ENCODE data around the gene ETFA. TPM values are rescaled to one million over a fixed set of nuclear protein-coding genes. Genes with fewer than 3 reads are reported as not detected.
"Not testable (repeated sequence)": the region's sequence is repeated elsewhere in the genome, so short reads cannot be mapped to it uniquely, and the experiment has no call there.

Gene ETFA
- total RNA-seq, 1 experiment from 2014 or later: 236 TPM

DNA sequence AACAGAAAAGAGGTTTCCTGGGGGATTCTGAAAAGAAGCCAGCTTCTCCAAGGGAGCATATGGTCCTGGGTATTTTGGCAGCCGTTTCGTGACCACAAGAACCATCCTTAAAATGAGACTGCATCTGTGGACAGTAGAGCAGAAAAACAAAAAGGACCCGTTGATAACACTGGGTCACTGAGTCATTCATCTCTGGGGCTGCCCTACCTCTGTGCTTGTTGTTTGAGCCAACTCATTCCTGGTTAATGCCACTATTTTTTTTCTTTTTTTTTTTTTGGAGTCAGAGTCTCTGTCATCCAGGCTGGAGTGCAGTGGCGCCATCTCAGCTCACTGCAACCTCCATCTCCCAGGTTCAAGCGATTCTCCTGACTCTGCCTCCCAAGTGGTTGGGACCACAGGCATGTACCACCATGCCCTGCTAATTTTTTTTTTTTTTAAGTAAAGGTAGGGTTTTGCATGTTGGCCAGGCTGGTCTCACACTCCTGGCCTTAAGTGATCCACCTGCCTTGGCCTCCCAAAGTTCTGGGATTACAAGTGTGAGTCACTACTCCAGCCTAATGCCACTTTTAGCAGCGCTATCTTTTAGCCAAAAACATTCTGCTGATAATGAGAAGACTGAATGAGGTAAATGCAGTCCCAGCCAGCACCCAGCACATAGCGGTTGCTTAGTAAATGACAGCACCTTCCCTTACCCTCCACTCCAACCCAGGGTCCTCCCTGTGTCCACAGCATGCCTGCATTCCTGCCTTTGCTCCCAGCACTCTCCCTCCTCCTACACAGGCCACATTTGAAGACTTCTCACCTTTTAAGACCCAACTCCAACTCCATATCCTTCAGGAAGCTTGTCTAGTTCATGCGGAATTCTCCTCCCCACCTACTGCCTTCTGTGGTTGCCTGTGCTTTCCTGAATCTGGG is 16.2 kb upstream of the ETFA start:
- DNase-seq (ENCODE audit: low read depth): peak; percentile 97

DNA sequence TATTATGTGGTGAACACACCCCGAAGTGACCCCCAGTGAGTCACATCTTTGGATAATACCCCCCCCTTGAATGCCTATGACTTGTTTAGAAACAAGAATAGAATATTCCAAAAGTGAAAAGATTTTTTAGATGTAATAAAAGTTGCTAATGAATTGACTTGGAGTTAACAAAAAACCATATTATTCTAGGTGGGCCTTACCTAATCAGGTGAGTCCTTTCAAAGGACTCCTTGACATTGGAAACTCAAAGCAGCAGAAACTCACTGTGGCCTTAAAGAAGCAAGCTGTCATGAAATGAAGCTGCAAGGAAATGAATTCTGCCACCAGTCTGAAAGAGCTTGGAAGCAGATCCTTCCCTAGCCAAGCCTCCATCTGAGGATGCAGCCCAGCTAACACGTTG is 14.4 kb upstream of the ETFA start:
- no peak for DNase-seq (ENCODE audit: low read depth)

DNA sequence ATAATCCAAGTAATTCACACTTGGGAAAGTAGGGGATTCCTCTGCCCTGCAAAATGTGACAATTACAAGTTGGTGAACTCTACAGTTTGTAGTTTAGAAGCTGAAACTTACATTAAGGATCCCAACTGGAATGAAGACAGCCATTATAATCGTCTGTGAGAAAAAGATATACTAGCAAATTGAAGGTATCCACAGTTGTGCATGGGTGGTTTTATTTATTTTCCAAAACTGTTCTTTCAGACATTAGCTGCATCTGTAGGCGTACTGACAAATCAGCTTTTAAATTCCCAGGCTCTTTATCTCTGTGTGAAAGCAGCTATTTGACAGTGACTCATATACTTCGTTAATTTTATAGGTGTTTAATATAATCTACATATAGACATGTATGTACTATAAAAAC is 12.8 kb upstream of the ETFA start:
- DNase-seq (ENCODE audit: low read depth): no peak

DNA sequence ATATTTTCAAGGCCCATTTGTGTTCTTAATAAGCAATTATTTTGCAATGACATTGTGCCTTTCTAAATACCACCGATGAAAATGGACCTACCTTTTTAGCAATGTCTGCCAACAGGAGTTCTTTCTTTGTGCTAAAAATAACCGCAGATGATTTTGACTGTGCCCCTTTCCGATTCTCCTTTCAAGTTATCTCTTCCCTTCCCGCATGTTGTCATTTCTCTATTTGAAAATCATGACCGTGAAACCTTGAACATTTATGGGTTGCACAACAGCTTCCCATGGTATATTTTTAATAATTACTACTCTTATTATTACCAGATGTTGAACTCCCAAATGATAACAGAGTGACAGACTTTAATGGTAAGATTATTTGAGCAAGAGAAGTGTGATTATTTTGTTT is 10.3 kb upstream of the ETFA start:
- DNase-seq (ENCODE audit: low read depth): no peak

DNA sequence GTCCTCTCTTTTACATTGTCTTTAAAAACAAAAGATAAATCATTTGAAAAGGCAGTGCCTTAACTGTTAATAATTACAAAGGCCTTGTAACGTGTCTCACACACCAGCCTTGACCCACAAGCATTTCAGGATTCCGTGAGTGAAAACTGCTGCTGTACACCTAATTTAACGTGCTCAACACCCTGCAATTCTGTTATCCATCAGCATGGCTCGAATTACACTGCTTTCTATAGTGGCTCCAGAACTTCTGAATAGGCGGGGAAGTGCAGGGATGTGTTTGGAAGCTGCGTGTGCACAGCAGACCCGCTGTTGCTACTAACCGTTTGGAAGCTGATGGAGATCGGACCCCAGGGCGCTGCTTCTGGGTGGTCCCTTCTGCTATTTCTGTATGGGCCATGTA is 9.9 kb upstream of the ETFA start:
- no peak for DNase-seq (ENCODE audit: low read depth)

DNA sequence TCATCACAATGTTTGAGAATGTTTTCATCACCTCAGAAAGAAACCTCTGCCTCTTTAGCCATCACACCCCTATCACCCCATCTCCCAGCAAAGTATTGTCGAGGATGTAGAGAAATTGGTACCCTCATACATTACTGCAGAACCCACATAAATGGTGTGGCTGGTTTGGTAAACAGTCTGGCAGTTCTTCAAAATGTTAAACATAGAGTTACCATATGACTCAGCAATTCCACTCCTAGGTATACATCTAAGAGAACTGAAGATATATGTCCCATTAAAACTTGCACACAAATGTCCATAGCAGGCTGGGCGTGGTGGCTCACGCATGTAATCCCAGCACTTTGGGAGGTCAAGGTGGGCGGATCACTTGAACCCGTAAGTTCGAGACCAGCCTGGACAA is 8.7 kb upstream of the ETFA start:
- DNase-seq (ENCODE audit: low read depth): no peak

DNA sequence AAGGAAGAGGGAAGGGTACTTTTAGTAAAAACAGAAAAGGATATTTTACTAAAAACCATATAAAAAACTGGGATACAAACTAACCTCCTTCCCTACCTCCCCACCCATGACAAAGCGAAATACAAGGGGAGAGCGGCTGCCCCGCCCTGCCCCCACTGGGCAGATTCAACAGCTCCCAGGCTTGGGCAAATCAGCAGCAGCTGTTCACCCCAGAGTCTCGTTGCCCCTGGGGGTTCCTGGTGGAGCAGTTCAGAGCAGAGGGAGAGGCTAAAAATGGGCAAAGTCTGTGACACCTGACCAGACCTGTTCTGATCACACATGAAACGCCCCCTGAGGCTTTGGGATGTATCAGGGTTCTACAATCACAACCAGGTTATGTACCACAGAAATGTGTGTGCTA is 2.5 kb upstream of the ETFA start:
- DNase-seq (ENCODE audit: low read depth): no peak

DNA sequence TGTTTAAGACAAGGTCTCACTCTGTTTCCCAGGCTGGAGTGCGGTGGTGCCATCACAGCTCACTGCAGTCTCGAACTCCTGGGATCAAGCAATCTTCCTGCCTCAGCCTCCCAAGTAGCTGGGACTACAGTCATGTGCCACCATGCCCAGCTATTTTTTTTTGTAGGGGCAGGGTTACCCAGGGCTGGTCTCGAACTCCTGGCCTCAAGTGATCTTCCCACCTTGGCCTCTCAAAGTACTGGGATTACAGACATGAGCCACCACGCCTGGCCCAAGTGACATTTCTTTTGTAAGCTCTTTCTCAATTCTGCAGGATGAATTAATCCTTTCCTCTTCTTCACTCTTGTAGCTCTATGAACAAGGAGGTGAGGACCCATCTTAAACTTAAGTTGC is 1.9 kb upstream of the ETFA start:
- not testable (repeated sequence) for DNase-seq (ENCODE audit: low read depth)

DNA sequence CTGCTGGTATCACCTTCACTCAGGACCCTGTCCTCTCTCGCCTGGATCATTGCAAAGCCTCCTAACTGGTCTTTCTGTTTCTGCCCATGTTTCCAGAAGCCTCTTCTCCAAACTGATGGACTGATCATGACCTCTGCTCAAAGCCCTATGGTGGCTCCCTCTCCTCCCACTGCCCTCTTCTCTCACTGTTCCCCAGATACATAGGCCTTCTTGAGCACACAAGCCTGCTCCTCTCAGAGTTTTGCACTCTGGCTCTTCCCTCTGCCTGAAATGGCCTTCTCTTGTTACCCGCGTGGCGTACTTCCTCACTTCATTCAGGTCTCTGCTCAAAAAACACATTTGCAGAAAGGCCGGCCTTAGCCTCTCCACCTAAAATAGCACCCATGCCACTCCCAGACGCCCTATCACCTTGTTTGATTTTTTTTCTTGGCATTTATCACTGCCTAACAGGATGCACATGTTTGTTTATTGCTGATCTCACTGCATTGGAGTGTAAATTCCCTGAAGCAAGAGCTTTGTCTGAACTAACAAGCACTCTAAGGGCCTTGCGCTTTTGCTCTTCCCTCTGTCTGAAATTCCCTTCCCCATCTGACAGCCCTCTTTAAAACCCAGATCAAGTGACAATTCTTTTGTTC is 1.4 kb upstream of the ETFA start:
- peak; percentile 33 for DNase-seq (ENCODE audit: low read depth)

DNA sequence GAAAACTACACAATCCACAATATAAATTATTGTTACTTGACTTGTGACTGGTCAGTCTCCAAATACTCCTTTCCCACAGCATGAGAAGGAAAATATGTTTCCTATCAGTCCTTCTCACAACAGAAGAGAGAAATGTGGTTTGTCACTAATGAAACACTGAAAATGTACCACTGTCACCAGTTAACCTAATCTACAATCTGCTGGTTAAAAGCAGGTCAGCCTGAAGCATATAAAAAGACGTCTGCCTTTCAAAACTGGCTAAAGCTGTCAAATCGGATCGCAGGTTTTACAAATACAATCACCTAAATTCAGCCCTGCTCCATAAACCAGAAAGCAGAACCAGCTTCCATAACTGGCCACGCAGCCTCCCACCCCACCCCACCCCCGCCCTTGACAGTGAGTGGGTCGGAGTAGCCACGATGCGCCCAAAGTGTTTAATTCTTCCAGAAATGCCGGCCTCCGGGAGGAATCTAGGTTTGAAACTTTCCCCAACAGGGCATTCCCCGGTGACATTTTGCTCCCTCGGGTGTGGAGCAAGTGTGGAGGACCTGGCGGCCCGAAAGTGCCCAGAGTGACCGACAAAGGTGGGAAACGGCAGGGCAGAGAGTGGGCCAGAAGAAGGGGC is 682 bp downstream of the ETFA start:
- peak; percentile 21 for DNase-seq (ENCODE audit: low read depth)

DNA sequence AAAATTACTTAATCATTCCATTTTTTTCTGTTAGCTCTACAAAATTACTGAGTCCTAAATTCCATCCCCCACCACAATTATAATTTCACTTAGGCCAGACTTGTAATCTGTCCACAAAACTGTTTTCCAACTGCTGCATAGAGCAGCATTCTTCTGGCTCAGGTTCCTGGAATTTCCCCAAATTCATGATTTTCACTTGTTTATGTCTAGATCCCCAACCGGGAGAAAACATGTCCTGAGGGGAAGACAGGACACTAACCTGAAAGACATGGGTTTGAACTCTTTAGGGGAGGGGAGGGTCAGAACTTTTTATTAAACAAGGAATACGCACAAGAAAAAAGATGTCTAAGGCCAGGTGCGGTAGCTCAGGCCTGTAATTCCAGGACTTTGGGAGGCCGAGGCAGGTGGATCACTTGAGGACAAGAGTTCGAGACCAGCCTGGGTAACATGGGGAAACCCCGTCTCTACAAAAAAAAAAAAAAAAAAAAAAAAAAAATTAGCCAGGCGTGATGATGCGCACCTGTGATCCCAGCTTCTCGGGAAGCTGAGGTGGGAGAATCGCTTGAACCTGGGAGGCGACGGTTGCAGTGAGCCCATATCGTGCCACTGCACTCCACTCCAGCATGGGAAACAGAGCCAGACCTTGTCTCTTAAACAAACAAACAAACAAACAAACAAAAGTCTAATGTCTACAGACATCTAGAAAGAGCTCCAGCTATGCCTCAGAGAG is 1.5 kb downstream of the ETFA start:
- peak; percentile 39 for DNase-seq (ENCODE audit: low read depth)

DNA sequence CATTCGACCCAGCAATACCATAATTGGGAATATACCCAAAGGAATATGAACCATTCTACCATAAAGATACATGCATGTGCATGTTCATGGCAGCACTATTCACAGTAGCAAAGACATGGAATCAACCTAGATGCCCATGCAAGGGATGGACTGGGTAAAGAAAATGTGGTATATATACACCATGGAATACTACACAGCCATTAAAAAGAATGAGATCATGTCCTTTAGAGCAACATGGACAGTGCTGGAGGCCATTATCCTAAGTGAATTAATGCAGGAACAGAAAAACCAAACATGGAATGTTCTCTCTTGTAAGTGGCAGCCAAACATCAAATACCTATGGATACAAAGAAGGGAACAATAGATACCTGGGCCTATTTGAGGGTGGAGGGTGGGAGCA is 7.4 kb downstream of the ETFA start:
- no peak for DNase-seq (ENCODE audit: low read depth)

DNA sequence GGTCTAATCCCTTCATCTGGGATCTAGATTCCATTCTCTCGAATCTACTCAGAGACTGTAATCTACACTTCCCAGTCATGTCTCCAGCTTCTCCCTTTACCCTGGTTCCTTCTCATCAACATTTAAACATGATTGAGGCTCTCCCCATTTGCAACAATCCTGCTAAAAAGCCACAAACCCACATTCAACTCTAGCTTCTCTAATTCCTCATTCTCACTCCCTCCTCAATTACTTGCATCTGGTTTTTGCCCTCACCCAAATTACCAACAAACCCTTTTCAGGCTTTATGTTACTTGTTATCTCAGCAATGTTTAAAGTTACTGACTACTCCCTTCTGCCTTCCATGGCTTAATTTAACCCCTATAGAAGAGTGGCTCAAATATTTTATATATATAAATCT is 11.5 kb downstream of the ETFA start:
- DNase-seq (ENCODE audit: low read depth): no peak

DNA sequence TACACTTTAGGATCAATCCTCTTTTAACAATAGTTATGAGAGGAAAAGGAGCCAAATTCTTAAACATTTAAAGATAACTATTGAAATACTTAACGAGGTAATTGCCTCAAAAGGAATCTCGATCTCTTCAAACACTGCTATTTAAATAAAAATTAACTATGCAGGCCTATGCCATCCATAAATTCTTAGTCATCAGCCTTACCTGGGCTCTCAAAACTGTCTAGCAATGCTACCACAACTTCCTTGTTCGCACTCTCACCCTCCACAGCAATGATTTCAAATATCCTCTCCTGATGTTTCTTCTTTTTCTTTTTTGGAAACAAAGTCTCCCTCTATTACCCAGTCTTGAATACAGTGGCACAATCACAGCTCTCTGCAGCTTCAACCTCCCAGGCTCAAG is 12.3 kb downstream of the ETFA start:
- no peak for DNase-seq (ENCODE audit: low read depth)

DNA sequence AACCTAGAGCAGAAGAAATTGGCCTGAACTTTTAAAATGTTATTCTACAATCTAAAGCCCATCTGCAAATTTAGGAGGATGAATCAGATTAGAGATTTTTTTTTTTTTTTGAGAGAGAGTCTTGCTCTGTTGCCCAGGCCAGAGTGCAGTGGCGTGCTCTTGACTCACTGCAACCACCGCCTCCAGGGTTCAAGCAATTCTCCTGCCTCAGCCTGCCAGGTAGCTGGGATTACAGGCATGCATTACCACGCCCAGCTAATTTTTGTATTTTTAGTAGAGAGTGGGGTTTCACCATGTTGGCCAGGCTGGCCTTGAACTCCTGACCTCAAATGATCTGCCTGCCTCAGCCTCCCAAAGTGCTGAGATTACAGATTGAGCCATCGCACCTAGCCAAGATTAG is 13.3 kb downstream of the ETFA start:
- DNase-seq (ENCODE audit: low read depth): not testable (repeated sequence)

DNA sequence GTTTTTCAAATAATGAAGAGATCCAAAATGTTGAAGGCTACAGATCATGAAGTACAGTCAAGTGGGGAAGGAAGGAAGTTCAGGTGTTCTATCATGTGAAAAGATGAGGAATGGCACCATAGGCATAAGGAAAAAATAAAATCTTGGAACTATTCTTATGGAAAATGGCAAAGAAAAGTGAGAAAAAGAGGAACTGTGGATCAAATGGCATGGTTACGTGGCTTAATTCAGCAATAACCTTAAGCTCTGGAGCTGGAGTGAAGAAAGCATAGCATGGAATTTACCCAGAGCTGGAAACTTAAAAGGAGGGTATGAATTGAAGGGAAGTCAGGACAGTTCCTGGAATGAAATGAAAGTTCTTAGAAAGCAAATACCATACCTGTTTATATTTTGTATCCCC is 14.4 kb downstream of the ETFA start:
- no peak for DNase-seq (ENCODE audit: low read depth)

DNA sequence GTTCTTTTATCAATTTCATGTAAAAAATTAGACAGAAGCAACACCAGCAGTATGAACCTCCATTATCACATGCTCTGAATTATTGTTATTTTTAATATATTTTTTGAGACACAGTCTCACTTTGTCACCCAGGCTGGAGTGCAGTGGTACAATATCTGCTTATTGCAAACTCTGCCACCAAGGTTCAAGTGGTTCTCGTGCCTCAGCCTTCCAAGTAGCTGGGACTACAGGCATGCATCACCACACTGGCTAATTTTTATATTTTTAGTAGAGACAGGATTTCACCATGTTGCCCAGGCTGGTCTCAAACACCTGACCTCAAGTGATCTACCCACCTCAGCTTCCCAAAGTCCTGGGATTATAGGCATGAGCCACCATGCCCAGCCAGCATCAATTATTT is 16.8 kb downstream of the ETFA start:
- DNase-seq (ENCODE audit: low read depth): not testable (repeated sequence)

DNA sequence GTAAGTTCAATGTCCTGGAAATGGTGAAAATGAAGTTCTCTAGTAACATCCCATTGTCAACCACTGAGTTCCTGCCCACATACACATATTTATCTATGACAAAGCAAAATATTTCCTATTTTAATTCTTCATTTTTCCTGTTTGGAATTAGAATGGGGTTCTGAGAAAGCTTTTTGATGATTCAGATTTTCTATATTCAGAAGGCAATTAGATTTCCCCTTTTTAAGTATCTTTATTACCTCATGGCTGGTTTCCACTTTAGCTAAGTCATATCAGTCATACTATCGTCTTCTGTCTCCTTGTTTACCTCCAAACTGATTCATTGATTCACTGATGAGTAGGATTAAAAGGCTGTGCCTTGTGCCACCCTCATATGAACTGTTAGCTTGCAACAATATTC is 17.9 kb downstream of the ETFA start:
- no peak for DNase-seq (ENCODE audit: low read depth)

DNA sequence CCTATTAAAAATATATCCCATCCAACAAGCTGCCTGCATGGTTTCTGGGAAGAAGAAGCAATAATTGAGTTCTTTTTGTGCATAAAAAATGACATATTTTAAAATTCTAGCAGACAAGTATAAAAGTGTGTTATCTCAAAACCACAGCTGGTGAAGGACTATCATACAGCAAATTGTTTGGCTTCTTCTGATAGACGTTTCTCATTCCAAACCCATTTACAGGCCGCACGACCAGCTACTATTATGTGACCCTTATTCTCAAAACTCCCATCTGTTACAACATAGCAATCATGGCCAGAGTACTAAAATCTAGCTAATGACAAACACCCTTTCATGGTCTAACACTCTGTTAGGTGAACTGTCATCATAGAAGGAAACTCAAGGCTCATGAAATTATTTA is 21.7 kb downstream of the ETFA start:
- DNase-seq (ENCODE audit: low read depth): no peak

DNA sequence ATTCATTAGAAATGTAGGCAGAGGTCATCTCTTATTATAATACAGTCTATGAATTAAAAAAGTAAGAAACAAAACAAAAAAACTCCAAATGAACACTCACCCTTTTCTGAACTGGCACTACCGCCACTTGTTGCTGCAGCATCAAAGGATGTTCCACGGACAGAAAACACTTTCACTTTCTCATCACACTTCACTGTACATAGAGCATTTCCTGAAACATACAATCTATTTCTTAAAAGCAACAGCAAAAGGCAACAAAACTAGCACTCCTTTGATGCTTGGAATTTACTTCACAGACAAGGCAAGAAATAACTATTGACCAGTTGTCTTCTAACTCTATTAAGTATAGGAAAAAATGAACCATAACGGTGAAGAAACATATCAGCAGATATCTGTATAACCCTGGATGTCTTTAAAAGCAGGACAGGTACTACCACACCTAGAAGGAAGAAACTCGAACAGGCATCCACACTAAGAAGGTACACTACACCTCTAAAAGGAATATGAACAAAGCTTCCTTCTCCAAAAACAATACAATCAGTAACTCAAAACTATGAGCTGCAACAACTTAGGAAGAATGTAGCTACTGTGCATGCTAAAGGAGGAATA is 24.9 kb downstream of the ETFA start:
- peak; percentile 20 for DNase-seq (ENCODE audit: low read depth)

DNA sequence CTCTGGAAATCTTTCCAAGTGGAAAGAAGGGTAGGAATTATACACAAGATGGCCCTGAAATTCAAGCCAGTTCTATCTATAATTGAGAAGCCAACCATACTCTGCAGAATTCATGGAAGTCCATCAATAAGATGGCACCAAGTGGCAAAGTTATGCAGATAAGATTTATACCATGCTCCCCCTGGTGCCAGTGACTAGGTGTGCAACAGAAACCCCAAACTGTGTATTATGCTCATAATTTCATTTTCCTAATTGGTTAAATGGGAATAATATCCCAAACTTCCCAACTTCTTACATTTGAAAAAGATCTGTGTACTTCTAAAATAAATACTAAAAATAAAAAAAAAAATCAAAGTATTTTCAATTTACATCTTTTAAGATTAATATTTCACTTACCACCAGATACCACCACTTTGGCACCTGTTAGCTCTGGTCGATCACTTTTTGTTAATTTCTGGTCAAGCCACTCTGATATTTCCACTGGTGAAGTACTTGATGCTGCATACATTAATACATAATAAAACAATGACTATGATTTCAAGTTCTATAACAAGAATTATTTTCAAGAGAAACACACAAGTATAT is 25.9 kb downstream of the ETFA start:
- DNase-seq (ENCODE audit: low read depth): peak; percentile 30
